Uterus (tissue), 2 donors: ENCODE results near the gene MIER2.

Experiments used
- POLR2A ChIP-seq, 2 donors: fragments of 450-650 bp; IDR thresholded peaks; one replicate each; pipeline ENCODE4 v1.6.1; 2016; ENCODE audit warnings: antibody characterized with exemption in 2 of 2, mild to moderate bottlenecking in 1 of 2, moderate library complexity in 1 of 2
- TF ChIP-seq, protein P1 (sequence below), 4 experiments: fragments of 200-600 bp in 2 of 4; fragments of 450-650 bp in 2 of 4; sonication (generic) in 2 of 4; IDR thresholded peaks; one replicate each; pipeline ENCODE4 v1.5.1; 2016 to 2019; ENCODE audit warnings: antibody characterized with exemption in 4 of 4, mild to moderate bottlenecking in 2 of 4, moderate library complexity in 1 of 4

GRCh38 chr19:379796-380195 lies 35.2 kb upstream of the MIER2 start:
- TF ChIP-seq POLR2A (IDR thresholded peaks at IDR 0.05) = no peak
- TF ChIP-seq, protein P1, sequence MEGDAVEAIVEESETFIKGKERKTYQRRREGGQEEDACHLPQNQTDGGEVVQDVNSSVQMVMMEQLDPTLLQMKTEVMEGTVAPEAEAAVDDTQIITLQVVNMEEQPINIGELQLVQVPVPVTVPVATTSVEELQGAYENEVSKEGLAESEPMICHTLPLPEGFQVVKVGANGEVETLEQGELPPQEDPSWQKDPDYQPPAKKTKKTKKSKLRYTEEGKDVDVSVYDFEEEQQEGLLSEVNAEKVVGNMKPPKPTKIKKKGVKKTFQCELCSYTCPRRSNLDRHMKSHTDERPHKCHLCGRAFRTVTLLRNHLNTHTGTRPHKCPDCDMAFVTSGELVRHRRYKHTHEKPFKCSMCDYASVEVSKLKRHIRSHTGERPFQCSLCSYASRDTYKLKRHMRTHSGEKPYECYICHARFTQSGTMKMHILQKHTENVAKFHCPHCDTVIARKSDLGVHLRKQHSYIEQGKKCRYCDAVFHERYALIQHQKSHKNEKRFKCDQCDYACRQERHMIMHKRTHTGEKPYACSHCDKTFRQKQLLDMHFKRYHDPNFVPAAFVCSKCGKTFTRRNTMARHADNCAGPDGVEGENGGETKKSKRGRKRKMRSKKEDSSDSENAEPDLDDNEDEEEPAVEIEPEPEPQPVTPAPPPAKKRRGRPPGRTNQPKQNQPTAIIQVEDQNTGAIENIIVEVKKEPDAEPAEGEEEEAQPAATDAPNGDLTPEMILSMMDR (IDR thresholded peaks at IDR 0.05) = no peak
